ENCODE measurements around the gene TRMU.

Gene TRMU

GRCh38 chr22:46363611-46364321 lies 28.3 kb downstream of the TRMU start:
- no peak for DNase-seq (ENCODE audit: low spot score)
- no peak for TF ChIP-seq CTCF (IDR thresholded peaks at IDR 0.05; ENCODE audit: extremely low read depth, missing control alignments)

- DNase-seq (ENCODE audit: low spot score): no peak
- TF ChIP-seq CTCF (IDR thresholded peaks at IDR 0.05; ENCODE audit: extremely low read depth, missing control alignments): no peak
Observed at GRCh38 chr22:46364341-46365165, 29.0 kb downstream of the TRMU start.

DNA sequence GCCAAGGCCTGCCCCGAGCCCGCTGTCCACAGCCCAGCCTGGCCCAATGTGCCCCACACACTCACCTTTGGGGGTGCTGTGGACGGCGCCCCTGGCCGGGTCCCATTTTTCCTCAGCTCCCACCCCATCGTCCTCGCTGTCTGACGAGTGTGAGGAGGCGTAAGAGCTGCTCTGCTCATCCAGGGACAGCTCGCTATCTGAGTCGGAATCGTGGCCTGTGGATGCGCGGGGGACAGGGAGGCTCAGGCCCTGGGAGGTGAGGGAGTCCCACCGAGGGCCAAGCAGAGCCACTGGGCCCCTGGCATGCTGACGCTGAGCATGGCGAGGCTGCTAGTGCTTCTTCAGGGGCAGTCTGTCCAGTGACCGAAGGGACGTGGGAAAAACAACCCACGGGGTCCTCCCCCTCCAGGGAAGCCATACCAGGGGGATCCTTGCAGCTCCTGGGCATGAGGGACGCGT lies 29.7 kb downstream of the TRMU start:
- no peak for TF ChIP-seq CTCF (IDR thresholded peaks at IDR 0.05; ENCODE audit: extremely low read depth, missing control alignments)
- DNase-seq (ENCODE audit: low spot score): no peak

GRCh38 chr22:46366327-46366731 lies 30.8 kb downstream of the TRMU start:
- no peak for TF ChIP-seq CTCF (IDR thresholded peaks at IDR 0.05; ENCODE audit: extremely low read depth, missing control alignments)
- DNase-seq (ENCODE audit: low spot score): no peak

DNA sequence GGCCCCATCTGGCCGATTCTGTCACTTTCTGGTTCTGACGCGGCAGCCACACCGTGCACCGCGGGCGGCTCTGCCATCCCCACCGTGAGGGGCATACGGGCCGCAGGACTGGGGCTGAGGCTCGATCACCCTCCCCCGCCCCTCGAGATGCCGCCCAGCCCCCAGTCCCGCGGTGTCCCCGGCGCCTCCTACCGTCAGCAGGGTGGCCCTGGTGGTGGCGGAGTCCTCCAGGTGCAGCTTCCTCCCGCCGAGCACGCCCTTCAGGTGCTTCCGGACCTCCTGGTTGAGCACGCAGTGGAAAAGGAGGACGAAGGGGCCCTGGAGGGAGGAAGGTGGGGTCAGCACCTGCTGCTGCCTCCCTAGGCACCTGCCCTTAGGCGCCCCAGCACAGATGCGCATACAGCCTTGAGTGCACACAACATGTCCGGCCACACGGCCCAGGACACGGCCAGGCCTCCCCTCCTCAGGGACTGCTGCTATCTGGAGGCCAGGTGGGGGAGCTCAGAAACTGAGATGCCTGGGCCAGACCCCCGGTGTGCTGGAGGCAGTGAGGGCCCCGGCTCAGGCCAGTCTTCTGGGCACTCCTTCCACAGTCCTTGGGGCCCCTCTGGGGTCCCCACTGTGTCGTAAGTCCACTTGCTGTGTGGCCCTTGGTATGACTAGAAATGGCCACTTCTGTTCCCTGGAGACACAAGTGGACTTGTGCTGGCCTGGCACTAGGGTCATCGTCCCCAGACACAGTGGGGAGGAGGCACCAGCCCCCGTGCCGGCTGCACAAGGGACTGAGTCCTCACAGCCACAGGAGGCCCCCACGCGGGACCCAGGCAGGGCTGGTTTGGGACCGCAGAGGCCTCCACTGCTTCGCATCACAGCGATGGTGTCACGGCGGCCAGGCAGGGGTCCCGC lies 31.5 kb downstream of the TRMU start:
- DNase-seq (ENCODE audit: low spot score): no peak
- TF ChIP-seq CTCF (IDR thresholded peaks at IDR 0.05; ENCODE audit: extremely low read depth, missing control alignments): no peak

DNA sequence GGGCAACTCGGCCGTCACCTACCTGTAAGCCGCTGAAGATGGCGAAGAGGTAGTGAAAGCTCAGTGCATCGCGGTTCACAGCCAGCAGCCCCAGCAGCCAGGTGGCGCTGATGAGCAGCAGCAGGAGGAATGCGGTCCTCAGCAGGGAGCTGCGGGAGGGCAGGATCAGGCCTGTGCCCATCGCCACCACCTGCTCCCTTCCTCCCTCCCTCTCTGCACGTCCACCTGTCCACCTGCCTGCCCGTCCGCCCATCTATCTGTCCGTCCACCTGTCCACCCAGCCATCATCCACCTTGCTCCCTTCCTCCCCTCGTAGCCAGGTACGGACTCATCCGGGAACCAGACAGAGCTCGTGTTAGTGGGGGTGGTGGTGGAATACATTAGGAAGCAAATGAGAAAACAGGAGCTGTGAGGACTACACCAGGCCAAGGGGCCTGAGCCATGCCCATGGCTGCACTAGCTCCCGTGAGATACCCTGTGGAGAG lies 32.2 kb downstream of the TRMU start:
- peak; percentile 99 for TF ChIP-seq CTCF (IDR thresholded peaks at IDR 0.05; ENCODE audit: extremely low read depth, missing control alignments)
- DNase-seq (ENCODE audit: low spot score): peak; percentile 93

Measured in GM20000 (cell line).